GM10847 (cell line): ENCODE results near the gene BHLHE41.

ENCODE experiments used
- POLR2A ChIP-seq: IDR thresholded peaks from 2 replicates; pipeline ENCODE4 v1.6.1; 2011; ENCODE audit not compliant: insufficient read length; ENCODE audit errors: extremely low read depth

The BHLHE41 gene

GRCh38 chr12:26149968-26150500 lies 25.2 kb upstream of the BHLHE41 start:
- TF ChIP-seq POLR2A, result no peak

DNA sequence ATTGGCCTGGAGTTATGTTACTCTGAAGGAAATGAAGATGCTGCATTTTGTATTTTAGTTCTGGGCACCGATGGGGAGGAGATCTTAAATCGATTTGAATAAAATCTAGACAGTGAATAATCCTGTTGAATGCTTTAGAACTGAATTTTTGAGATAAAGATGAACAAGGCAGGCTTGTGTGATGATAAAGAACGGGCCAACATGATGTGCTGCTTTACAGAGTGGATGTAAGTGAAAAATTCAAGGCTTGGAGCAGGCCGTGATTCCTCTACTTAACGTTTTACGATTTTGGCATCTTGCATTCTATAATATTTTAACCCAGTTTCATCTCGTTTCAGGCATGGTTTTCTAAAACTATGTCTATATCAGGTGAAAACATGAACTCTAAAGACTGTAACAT lies 23.5 kb upstream of the BHLHE41 start:
- no peak for TF ChIP-seq POLR2A

DNA sequence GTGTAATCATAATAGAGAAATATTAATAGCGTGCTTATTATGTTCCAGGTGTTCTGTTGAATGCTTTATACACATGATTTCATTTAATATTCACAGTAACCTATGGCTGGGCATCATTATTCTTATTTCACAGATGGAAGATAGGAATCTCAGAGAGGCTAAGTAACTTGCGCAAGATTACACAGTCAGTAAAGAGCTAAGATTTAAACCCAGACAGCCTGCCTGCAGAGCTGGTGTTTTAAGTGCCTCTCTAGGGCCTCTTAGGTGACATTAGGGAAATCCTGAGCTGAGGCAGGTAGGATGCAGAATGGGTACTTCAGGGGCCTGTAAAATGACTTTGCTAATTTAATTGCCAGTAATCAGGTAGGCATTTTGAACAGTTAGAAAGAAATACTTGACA lies 18.5 kb upstream of the BHLHE41 start:
- TF ChIP-seq POLR2A, result no peak

- no peak for TF ChIP-seq POLR2A
These were observed 14.0 kb upstream of the BHLHE41 start for GRCh38 chr12:26138860-26139259.

- TF ChIP-seq POLR2A, result no peak
These were observed 11.9 kb upstream of the BHLHE41 start for GRCh38 chr12:26136688-26137087.

GRCh38 chr12:26135571-26135970 lies 10.7 kb upstream of the BHLHE41 start:
- no peak for TF ChIP-seq POLR2A

GRCh38 chr12:26135010-26135420 lies 10.2 kb upstream of the BHLHE41 start:
- TF ChIP-seq POLR2A, result no peak

DNA sequence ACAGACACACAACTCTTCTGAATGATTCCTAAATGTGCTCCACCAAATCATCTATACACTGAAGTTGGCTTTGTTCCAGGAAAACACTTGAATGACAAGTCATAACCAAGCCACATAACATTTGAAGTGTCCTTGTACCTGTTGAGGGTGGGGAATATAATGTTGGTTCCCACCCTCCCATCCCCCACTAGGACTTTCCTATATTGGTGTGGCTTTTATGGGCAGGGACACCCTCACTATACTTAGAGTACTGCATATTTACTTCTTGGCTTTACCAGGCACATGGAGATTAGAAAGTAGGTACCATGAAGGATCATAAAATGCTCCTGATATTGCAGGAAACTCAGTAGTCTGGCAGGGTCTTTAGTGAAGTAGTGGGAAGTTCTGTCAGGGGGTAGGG lies 9.7 kb upstream of the BHLHE41 start:
- TF ChIP-seq POLR2A, result no peak

- no peak for TF ChIP-seq POLR2A
These were observed 8.7 kb upstream of the BHLHE41 start for GRCh38 chr12:26133521-26133920.

DNA sequence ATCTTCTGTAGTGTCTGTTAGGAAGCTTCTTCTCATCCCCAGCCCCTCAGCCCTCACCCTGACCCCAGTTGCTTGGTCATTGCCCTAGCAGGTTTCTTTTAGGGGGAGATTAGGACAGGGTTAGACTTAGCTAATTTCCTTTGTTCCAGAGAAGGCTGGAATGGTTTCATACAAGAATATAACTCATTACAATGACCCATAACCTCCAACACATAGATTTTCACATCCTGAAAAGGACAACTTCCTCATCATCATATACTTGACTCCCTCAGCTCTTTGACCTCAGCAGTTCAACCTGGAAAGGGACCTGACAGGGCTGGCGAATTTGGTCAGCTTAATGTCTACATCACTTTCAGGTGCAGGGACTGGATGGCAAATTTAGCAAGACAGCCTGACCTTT lies 8.0 kb upstream of the BHLHE41 start:
- TF ChIP-seq POLR2A, result no peak

DNA sequence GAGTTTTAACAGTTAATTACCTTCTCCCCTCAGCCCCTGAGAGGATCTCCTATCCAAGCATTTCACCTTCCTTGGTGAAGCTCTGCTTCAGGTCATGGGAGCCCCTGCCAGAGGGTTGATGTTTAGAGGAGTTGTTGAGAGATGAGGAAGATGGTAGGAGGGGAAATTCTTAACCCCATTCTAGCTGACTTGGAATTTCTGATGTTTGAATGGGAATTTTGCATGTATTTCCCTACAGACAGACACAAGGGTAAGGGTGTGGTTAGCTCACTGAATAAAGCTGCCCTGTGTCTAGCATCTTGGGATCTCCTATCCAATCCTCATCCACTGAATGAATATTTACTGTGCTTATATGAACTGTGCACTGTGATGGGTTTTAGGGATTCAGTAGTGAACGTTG lies 7.1 kb upstream of the BHLHE41 start:
- no peak for TF ChIP-seq POLR2A

DNA sequence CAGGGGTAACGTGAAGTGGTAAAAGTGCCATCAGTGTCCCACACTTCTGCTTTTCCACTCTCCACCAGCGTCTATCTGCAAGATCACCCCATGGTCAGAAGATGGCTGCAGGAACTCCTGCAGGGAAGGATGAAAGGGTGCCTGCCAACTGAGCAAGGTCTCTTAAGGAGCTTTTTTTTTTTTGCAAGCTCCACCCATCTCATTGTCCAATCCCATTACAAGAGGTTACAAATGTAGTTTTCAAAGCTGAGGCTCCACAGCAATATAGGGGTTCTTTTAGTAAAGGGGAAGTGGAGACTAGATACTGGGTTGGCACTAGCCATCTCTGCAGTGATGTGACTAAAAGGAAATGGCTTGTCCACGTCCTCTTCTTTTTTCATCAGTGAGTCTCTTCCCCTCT lies 5.9 kb upstream of the BHLHE41 start:
- TF ChIP-seq POLR2A, result no peak

- TF ChIP-seq POLR2A, result no peak
These were observed 3.3 kb upstream of the BHLHE41 start for GRCh38 chr12:26128168-26128567.

- TF ChIP-seq POLR2A, result no peak
These were observed 2.6 kb upstream of the BHLHE41 start for GRCh38 chr12:26127404-26127803.

GRCh38 chr12:26126340-26127284 lies 1.8 kb upstream of the BHLHE41 start:
- no peak for TF ChIP-seq POLR2A
